GM21367 (cell line): ENCODE results near the gene SCD5.

Experiments used
- ATAC-seq: cut with Tn5 transposase; IDR thresholded peaks from one replicate; pipeline ENCODE4 v1.9.1; 2021; ENCODE audit not compliant: unreplicated experiment

SCD5 gene

DNA sequence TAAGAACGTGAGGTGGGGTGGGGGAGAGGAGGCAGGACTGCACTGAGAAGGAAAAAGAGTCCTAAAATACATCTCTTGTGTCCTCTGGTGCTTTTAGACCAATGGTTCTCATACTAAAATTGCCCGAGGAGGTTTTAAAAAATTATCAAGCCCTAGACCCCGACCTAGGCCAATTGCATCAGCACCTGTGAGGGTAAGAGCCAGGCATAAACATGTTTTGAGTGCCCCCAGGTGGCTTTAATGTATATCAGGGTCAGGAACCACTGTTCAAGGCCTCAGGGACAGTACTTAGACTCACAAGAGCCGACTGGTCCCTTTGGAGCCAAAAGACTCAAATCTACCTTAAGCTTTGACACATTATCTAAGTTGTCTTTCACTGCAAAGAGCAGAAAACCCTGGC is 199.3 kb downstream of the SCD5 start:
- no peak for ATAC-seq

GRCh38 chr4:82594456-82594855 is 204.1 kb downstream of the SCD5 start:
- ATAC-seq = no peak

DNA sequence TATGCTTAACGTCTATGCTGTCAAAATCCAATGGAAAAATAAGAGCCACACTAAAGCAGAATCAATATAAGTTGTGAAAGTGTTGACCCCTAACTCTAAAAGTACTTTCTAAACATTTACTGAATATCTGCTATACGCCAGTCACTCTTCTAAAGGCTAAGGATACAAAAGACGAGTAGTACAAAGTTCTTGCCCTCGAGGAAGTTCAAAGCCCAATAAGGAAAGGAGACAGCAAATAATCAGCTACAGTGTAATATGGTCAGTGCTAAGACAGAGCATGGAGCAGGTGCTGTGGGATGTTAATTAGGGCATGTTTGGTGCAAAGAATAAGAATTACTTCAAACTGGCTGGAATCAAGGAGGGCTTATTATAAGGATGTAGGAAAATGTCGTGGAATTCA is 205.2 kb downstream of the SCD5 start:
- ATAC-seq = no peak

GRCh38 chr4:82592639-82593038 is 206.0 kb downstream of the SCD5 start:
- no peak for ATAC-seq

DNA sequence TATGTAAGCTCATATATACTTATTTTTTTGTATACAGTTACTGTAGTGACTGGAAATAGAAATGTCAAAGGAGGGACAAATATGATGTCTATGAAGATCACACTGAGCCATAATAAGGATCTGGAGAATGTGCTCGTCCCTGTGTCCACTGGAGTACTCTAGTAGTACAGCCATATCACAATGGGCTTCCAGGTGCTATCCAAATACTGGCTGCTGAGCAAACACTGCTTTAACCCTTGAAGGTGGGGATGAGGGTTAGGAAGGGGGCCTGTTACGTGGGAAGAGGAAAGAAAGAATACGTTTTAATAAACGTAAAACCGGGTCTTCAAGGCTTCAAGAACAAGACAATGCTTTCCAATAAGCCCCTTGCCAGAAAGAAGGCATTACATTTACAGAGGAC is 207.0 kb downstream of the SCD5 start:
- no peak for ATAC-seq

- ATAC-seq = no peak
Observed at GRCh38 chr4:82589756-82590155, 208.8 kb downstream of the SCD5 start.

- ATAC-seq = no peak
Observed at GRCh38 chr4:82588771-82589270, 209.8 kb downstream of the SCD5 start.

DNA sequence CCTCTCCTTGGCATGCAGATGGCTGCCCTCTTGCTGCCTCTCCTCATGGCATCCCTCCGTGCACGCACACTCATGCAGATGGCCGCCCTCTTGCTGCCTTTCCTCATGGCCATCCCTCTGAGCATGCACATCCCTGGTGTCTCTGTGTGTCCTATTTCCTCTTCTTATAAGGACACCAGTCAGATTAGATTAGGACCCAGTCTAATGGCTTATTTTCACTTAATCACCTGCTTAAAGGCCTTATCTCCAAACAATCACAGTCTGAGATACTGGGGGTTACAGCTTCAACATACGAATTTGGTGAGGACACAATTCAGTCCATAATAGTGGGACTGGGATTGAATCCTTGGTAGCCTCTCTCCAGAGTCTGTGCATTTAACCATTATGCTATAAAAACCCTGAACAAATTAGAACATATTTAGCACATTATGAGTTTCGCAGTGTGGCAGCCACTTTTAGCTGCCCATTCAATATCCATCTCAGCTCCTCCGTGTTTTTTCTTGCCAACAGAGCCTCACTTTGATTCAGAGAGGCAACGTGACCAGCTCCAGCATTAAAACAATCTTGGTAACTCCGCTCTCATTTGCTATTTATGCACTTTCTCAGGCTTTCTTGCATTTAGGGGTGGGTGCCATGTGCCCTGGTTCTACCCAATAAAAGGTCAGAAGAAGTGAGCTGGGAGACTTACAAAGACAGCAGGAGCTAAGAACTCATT is 210.6 kb downstream of the SCD5 start:
- ATAC-seq = no peak

DNA sequence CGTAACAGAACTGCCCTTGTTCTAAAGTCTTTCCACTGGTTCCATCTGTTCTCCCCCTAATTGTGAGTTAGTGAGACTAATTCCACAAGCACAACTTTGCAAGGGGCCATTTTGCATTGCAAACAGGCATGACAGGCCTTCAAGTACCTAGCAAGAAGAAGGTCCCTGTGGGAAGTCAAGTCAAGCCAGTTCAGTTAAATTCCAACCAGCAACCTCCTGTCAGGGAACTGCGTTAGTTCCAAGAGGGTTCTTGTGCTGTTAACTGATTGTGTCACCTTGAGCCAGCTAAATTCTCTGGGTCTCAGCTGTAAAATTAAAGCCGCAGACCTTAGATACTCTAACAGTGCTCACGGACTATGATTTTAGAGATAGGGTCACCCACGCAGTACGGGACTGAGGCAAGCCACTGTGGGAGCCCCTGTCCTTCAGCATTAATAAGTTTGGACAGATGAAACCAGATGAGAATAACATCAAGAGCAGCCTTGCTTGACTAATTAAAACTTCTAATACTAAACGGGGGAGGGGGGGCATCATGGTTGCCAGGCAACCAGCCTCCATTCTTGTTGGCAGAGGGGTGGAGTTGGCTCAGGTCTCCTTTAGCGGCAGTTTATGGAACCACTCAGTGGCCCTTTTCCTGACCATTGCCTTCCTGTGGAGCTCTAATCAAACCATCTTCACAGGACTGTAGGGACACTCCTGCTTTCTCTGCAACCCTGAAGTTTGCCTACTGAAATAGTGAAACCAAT is 212.7 kb downstream of the SCD5 start:
- no peak for ATAC-seq

DNA sequence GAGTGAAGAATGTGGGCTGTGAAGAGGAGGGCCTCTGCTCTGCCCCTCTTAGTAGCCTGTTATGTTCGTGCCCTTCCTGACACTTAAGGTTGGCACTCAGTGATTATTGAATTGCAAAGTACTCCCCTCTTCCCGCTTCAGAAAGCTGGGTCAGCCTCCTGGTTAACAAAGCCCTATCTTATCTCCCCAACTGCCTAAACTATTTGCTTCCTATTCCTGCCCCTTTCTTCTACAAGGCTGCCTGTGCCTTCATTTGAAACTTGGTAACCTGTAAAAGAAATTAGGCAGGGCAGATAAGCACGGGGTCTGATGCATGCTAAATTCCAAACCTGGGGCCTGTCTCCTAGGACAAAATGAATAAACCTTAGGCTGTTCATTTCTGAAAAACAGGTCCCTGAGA is 213.7 kb downstream of the SCD5 start:
- no peak for ATAC-seq

- no peak for ATAC-seq
Observed at GRCh38 chr4:82583897-82584587, 214.6 kb downstream of the SCD5 start.

GRCh38 chr4:82579932-82580331 is 218.7 kb downstream of the SCD5 start:
- ATAC-seq = no peak
